HG03378 (cell line): Measurements from ENCODE around the gene NR6A1.

Experiments
- ATAC-seq: cut with Tn5 transposase; IDR thresholded peaks from one replicate; pipeline ENCODE4 v1.9.1; 2021; ENCODE audit warnings: mild to moderate bottlenecking, moderate library complexity; ENCODE audit not compliant: unreplicated experiment

The NR6A1 gene

GRCh38 chr9:124590889-124591641 lies 180.0 kb downstream of the NR6A1 start:
- no peak for ATAC-seq

DNA sequence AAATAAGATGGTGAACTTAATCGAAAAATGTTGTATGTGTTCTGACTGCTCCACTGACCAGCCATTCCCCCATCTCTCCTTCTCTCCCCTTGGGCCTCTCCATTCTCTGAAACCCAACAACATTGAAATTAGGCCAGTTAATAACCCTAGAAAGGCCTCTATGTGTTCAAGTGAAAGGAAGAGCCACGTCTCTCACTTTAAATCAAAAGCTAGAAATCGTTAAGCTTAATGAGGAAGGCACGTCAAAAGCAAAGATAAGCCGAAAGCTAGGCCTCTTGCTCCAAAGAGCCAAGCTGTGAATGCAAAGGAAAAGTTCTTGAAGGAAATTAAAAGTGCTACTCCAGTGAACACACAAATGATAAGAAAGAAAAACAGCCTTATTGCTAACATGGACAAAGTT lies 186.5 kb downstream of the NR6A1 start:
- ATAC-seq: no peak

- ATAC-seq: no peak
Observed at GRCh38 chr9:124583134-124583533, 188.0 kb downstream of the NR6A1 start.

GRCh38 chr9:124580186-124580585 lies 190.9 kb downstream of the NR6A1 start:
- no peak for ATAC-seq

- ATAC-seq: no peak
Observed at GRCh38 chr9:124576751-124577150, 194.4 kb downstream of the NR6A1 start.

DNA sequence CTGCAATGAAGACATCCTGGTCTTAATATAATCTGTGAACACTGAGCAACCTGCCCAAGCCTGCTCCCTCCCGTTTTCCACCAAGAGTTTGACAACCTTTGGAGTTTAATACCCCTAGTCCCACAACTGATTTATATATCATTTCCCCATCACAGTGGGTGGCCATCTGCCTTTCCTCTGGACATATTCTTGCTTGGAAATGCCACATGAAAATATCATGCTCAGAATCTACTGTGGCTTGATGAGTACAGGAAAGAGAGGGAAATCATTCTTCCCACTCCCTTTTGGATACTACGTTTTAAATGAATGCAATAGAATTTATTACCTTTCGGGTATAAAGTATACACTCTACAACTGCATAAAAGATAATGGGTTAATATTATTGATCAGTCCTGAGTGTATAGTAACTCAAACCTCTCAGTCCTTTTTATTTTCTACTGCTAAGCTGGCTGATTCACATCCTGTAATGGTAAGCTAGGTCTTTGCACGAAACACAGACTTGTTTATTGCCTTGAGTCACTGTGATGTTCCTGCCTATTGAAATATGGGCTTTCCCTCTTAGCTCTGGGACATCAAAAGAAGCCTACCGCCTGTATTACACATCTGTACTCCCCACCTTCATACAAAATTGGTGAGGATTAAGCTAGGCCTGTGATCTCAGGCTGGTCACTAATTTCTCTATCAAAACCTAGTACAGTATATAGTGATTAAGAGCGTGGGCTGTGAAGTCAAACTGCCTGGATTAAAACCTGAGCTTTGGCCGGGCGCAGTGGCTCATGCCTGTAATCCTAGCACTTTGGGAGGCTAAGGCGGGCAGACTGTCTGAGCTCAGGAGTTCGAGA lies 196.4 kb downstream of the NR6A1 start:
- ATAC-seq: no peak

DNA sequence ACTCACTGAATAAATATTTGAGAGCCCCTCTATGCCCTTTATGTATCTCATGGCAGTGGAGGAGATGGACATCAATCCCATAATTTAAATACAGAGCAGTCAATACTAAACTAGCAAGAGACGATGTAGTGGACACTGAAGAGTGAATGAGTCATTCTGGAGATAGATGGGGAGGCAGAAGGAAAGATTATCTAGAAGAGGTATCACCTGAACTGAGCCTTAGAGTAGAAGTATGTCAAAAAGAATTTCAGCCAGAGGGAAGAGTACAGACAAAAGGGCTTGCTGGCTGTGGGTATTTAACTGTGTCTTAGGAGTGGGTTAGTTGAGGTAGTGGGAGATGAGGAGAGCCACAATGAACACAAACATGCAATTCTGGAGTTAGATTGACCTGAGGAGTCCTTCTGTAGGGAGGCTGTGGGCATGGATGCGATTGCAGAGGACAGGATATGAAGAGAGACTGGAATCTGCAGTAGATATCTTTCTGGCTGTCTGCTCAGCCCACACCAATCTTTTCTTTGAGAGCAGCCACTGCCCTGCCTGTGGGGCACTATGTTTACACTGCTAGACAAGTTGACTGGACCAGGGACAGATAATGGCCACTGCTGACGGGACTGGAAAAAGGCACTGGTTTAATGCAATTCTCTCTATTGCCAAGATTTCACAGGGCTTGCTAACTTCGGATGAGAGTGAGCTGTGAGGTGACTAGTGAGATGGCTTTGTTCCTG lies 200.0 kb downstream of the NR6A1 start:
- no peak for ATAC-seq

GRCh38 chr9:124569942-124570341 lies 201.2 kb downstream of the NR6A1 start:
- no peak for ATAC-seq

DNA sequence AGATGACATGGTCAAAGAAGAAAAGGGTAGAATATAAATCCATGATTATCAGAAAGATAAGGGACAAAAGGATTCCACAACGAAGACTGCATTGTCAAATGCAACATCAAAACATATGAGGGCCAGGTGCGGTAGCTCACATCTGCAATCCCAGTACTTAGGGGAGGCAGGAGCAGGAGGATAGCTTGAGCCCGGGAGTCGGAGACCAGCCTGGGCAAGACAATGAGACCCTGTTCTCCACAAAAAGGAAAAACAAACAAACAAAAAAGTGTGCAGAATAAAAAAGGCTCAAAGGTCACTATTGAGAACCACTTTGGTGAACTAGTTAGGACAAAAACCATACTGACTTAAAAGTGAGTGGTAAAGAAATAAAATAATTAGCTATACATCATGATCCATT lies 203.7 kb downstream of the NR6A1 start:
- no peak for ATAC-seq

DNA sequence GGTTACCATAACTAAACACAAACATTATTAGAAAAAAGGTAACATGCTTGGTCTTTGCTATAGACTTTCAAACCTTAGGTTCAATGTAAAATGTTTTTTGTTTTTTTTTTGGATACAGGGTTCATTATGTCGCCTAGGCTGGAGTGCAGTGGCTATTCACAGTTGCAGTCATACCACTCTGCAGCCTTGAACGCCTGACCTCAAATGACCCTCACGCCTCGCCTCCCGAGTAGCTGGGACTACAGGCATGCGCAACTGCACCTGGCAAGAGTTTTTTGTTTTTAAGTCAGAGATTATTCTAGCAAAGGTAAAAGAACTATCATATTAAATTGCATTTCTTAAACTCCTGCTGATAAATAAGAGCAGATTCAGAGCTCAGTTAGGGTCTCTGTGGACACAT lies 208.8 kb downstream of the NR6A1 start:
- no peak for ATAC-seq

DNA sequence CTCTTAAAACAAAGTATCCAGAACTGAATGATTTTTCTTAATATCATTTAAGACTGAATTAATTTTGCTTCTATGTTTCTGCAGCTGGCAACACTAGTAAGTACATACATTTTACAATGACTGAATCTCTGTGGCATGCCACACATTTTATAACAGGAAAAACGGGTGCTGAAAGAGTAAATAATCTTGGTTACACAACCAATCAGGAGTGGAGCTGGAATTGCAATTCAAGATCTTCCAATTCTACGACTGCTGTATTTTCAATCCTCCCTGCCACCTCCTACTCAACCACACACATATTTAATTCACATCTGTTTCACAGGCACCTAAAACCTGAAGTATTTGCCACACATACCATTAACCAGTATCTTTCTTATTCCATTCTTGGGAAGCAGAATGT lies 211.2 kb downstream of the NR6A1 start:
- no peak for ATAC-seq

DNA sequence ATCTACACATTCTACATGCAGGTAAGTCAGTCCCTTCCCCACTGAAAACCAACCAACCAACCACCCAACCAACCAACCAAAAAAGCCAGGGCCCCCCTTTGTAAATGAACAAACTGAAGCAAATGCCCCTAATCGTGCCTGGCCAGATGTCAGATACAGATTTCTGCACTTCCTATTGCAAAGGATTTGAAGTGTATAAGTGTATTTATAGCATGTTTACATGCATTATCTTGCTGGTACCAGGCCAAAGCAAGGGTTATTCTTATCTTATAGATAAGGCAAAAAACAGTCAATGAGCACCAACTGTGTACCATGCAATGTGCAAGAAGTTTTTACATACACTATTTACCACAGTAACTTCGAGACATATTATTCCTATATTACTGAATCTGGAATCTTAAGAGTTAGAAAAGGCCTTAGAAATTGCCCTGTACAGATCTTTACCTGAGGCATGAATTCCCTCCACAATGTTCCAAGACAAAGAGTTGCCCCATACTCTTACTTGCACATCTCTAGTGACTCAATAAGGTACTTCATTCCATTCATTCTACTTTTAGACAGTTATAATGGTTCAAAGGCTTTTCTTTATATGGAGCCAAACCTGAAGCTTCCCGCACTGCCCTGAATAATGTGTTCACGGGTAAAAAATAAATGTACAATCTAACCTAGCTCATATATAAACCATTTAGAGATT lies 212.2 kb downstream of the NR6A1 start:
- no peak for ATAC-seq

GRCh38 chr9:124557895-124558294 lies 213.2 kb downstream of the NR6A1 start:
- ATAC-seq: no peak

- ATAC-seq: no peak
Observed at GRCh38 chr9:124555043-124555442, 216.1 kb downstream of the NR6A1 start.

- no peak for ATAC-seq
Observed at GRCh38 chr9:124553738-124554137, 217.4 kb downstream of the NR6A1 start.

DNA sequence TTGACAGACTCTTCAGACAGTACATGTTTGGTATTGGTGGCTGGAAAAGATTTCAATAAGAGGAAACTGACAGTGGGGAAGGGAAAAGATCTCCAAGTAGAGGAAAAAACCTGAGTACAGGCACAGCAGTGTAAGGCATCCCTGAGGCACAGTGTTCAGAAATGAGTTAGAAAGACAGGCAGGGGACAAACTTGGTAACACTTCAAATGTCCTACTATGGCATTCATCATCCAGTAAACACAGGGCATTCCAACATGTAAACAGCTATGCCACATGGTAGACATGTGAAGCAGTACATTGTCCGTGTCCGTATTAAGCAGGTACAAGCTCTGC lies 218.9 kb downstream of the NR6A1 start:
- ATAC-seq: no peak

DNA sequence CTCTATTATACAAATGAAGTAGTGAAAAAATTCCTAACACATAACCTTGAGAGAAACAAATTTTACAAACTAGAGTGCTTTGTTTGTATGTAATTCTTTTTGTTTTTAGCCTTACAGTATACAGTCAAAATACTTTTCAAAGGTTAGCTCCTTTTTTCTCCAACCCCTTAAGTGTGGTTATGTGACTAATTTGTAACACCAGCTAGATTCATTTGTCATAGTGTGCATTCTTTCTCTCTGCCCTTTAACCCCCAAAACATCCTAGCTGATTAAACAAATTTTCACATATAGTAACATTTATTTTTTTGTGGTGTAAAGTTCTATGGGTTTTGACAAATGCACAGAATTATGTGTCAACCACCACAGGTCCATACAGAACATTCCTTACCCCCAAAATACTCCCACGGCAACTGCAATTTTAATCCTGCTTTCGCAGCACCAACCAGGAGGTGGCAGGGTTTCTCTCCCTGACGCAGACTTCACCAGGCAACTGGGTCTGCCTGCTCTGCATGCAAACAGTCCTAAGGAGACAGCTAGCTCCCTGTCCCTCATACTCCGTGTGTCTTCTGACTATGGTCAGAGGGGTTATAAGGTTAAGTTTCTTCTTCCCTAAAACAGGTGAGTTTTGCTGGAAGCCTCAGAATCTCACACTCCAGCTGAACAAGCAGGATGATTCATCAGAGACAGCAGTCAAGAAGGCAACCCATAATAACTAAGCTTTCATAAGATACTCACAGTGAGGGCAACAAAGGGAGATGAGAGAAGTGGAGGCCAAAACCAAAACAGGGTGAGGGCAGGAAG lies 219.4 kb downstream of the NR6A1 start:
- no peak for ATAC-seq

DNA sequence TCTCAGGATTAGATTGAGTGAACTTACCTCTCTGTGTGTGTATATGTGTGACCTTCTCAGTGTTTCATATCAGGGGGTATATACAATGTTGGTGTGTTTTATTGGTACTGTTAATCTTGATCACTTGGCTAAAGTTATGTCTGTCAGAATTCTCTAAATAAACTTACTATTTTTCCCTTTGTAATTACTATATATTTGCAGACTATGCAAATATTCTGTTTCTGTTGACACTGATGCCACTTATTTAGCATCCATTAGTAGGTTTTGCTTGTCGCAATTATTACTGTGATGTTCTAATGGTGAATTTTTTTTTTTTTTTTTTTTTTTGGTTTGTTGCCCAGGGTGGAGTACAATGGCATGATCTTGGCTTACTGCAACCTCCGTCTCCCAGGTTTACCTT lies 221.0 kb downstream of the NR6A1 start:
- ATAC-seq: no peak

- no peak for ATAC-seq
Observed at GRCh38 chr9:124549016-124549415, 222.1 kb downstream of the NR6A1 start.

DNA sequence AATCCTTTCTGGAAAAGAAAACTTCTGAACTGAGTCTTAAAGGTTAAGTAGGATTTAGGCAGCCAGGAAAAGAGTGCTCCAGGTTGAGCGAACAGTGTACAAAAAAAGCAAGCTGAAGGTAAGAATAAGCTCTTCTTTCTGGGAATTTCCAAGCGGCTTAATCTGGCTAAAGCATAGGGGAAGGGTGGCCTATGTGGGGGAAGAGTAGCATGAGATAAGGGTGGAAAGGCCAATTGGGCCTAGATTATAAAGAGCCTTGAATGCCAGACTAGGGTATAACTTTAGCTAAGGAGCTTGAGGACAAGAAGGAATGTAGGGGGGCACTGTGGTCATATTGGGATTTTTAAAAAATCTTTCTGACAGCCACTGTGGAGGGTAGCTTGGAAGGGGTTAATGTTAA lies 226.6 kb downstream of the NR6A1 start:
- ATAC-seq: no peak
